Vagina (tissue), 2 donors: ENCODE results near the gene SIK3.

Experiments used
- POLR2A ChIP-seq, 2 donors: fragments of 450-650 bp; IDR thresholded peaks; one replicate each; pipeline ENCODE4 v1.6.1; 2017; ENCODE audit warnings: antibody characterized with exemption in 2 of 2, mild to moderate bottlenecking in 2 of 2, moderate library complexity in 2 of 2
- TF ChIP-seq, protein P1 (sequence below), 3 experiments: fragments of 450-650 bp in 2 of 3; fragments of 200-600 bp in 1 of 3; sonication (generic) in 1 of 3; IDR thresholded peaks; one replicate each; pipeline ENCODE4 v1.5.1; 2017 to 2019; ENCODE audit warnings: antibody characterized with exemption in 3 of 3, mild to moderate bottlenecking in 2 of 3, moderate library complexity in 2 of 3

GRCh38 chr11:116990811-116991210 is 107.4 kb downstream of the SIK3 start:
- TF ChIP-seq POLR2A (IDR thresholded peaks at IDR 0.05), result no peak
- TF ChIP-seq, protein P1, sequence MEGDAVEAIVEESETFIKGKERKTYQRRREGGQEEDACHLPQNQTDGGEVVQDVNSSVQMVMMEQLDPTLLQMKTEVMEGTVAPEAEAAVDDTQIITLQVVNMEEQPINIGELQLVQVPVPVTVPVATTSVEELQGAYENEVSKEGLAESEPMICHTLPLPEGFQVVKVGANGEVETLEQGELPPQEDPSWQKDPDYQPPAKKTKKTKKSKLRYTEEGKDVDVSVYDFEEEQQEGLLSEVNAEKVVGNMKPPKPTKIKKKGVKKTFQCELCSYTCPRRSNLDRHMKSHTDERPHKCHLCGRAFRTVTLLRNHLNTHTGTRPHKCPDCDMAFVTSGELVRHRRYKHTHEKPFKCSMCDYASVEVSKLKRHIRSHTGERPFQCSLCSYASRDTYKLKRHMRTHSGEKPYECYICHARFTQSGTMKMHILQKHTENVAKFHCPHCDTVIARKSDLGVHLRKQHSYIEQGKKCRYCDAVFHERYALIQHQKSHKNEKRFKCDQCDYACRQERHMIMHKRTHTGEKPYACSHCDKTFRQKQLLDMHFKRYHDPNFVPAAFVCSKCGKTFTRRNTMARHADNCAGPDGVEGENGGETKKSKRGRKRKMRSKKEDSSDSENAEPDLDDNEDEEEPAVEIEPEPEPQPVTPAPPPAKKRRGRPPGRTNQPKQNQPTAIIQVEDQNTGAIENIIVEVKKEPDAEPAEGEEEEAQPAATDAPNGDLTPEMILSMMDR (IDR thresholded peaks at IDR 0.05), result no peak
